A549 (cell line): ENCODE measurements around the gene DDX31. TPM values are rescaled to one million over a fixed set of nuclear protein-coding genes. Genes with fewer than 3 reads are reported as not detected.
"Not testable (repeated sequence)": the region's sequence is repeated elsewhere in the genome, so short reads cannot be mapped to it uniquely, and the experiment has no call there.

Experiments used
- ATAC-seq, 2 experiments: fragments of 200-7000 bp in 1 of 2; fragments of >200 bp in 1 of 2; cut with Nextera tagmentation in 1 of 2; cut with Tn5 transposase in 1 of 2; 3 replicates each; pipeline versions ENCODE4 v1.8.0 to v1.9.1; 2018 to 2020; ENCODE audit warnings: mild to moderate bottlenecking in 1 of 2, moderate library complexity in 1 of 2
- CTCF ChIA-PET: fragments of 300-600 bp; sonication (Branson Sonifier 250); formaldehyde crosslinking; extraction: SDS; loops from one replicate; lab custom pipeline; 2021; ENCODE audit warnings: antibody characterized with exemption, inconsistent platforms; lab: Yijun Ruan, JAX
- POLR2A ChIA-PET: fragments of 350-600 bp; formaldehyde crosslinking; extraction: SDS; loops from one replicate; lab custom pipeline; 2021; ENCODE audit warnings: antibody characterized with exemption, inconsistent platforms; lab: Yijun Ruan, JAX
- DNase-seq, 2 experiments: peaks; one replicate each; pipeline versions ENCODE4 v3.0.0 to v3.0.0-alpha.2; 2011 to 2016; ENCODE audit warnings: low read depth in 1 of 2, low spot score in 1 of 2
- FAIRE-seq: peaks from 2 replicates; lab custom pipeline; 2011; peaks lifted over from hg19 to GRCh38; lab: Jason Lieb, UNC
- H3K27ac ChIP-seq, 2 experiments: fragments of >200 bp; sonication (Bioruptor Twin); formaldehyde crosslinking; 3 replicates each; pipeline ENCODE4 v1.5.1; 2016 to 2017
- H3K4me1 ChIP-seq: fragments of >200 bp; sonication (Bioruptor Twin); formaldehyde crosslinking; 3 replicates; pipeline ENCODE4 v1.6.1; 2016
- H3K4me2 ChIP-seq: fragments of >200 bp; sonication (Bioruptor Twin); formaldehyde crosslinking; 3 replicates; pipeline ENCODE4 v1.6.1; 2016
- H3K4me3 ChIP-seq: fragments of >200 bp; sonication (Bioruptor Twin); formaldehyde crosslinking; 3 replicates; pipeline ENCODE4 v1.5.1; 2016
- H3K9me3 ChIP-seq: fragments of >200 bp; sonication (Bioruptor Twin); formaldehyde crosslinking; 3 replicates; pipeline ENCODE4 v1.6.1; 2016
- ATOH8 ChIP-seq: fragments of 250-450 bp; sonication (Bioruptor Pico); IDR thresholded peaks from 2 replicates; pipeline ENCODE4 v1.5.0; 2020; ENCODE audit warnings: low read depth, mild to moderate bottlenecking, moderate library complexity
- CHD4 ChIP-seq: fragments of 200-600 bp; sonication (generic); IDR thresholded peaks from 2 replicates; pipeline ENCODE4 v1.6.1; 2016; ENCODE audit warnings: antibody characterized with exemption, mild to moderate bottlenecking, borderline replicate concordance
- E2F6 ChIP-seq: IDR thresholded peaks from 2 replicates; pipeline ENCODE4 v1.6.1; 2012; ENCODE audit warnings: low read depth, borderline replicate concordance
- EHF ChIP-seq: fragments of 250-450 bp; sonication (Bioruptor Pico); IDR thresholded peaks from 2 replicates; pipeline ENCODE4 v1.5.0; 2020; ENCODE audit warnings: mild to moderate bottlenecking
- ELK1 ChIP-seq: fragments of 150-350 bp; IDR thresholded peaks from 2 replicates; pipeline ENCODE4 v1.6.1; 2014; ENCODE audit warnings: low read depth, mild to moderate bottlenecking, low read length
- ESRRA ChIP-seq: fragments of 150-350 bp; IDR thresholded peaks from 2 replicates; pipeline ENCODE4 v1.6.1; 2014; ENCODE audit warnings: mild to moderate bottlenecking, low read length, borderline replicate concordance
- GATA3 ChIP-seq: IDR thresholded peaks from 2 replicates; pipeline ENCODE4 v1.6.1; 2012; ENCODE audit warnings: borderline replicate concordance
- HDAC2 ChIP-seq: fragments of 200-600 bp; sonication (generic); IDR thresholded peaks from 2 replicates; pipeline ENCODE4 v1.6.1; 2016
- HOXB13 ChIP-seq: fragments of 250-450 bp; sonication (Bioruptor Pico); IDR thresholded peaks from 2 replicates; pipeline ENCODE4 v1.5.0; 2020; ENCODE audit warnings: low read depth, mild to moderate bottlenecking, moderate library complexity
- HOXB5 ChIP-seq: fragments of 250-450 bp; sonication (Bioruptor Pico); IDR thresholded peaks from 2 replicates; pipeline ENCODE4 v1.5.0; 2020; ENCODE audit warnings: mild to moderate bottlenecking, moderate library complexity
- JUN ChIP-seq, 2 experiments: fragments of >200 bp; sonication (Bioruptor Twin); formaldehyde crosslinking; IDR thresholded peaks; 2 replicates in 1 of 2; 3 replicates in 1 of 2; pipeline ENCODE4 v1.6.1; 2016 to 2017
- KDM5A ChIP-seq: fragments of 200-600 bp; sonication (generic); IDR thresholded peaks from 2 replicates; pipeline ENCODE4 v1.6.1; 2016; ENCODE audit warnings: antibody characterized with exemption, mild to moderate bottlenecking
- MAX ChIP-seq: IDR thresholded peaks from 2 replicates; pipeline ENCODE4 v1.6.1; 2012
- MAZ ChIP-seq: fragments of 150-350 bp; IDR thresholded peaks from 2 replicates; pipeline ENCODE4 v1.6.1; 2014; ENCODE audit warnings: antibody characterized with exemption, low read depth, low read length, borderline replicate concordance
- MYC ChIP-seq: IDR thresholded peaks from 2 replicates; pipeline ENCODE4 v1.6.1; 2012; ENCODE audit warnings: mild to moderate bottlenecking, inconsistent platforms, low read length, improper control_type of control experiment, borderline replicate concordance
- NPAS2 ChIP-seq: fragments of 250-450 bp; sonication (Bioruptor Pico); IDR thresholded peaks from 2 replicates; pipeline ENCODE4 v1.8.0; 2022; ENCODE audit warnings: mild to moderate bottlenecking, moderate library complexity, borderline replicate concordance
- NR3C1 ChIP-seq: fragments of >200 bp; sonication (Bioruptor Twin); formaldehyde crosslinking; IDR thresholded peaks from 3 replicates; pipeline ENCODE4 v1.6.1; 2017
- PBX3 ChIP-seq: IDR thresholded peaks from 2 replicates; pipeline ENCODE4 v1.6.1; 2012
- PHF8 ChIP-seq: fragments of 200-600 bp; sonication (generic); IDR thresholded peaks from 2 replicates; pipeline ENCODE4 v1.6.1; 2016; ENCODE audit warnings: low read depth, mild to moderate bottlenecking, antibody characterized with exemption, moderate library complexity, borderline replicate concordance
- POLR2A ChIP-seq: IDR thresholded peaks from 2 replicates; pipeline ENCODE4 v1.6.1; 2012; ENCODE audit warnings: mild to moderate bottlenecking, low read length
- POLR2AphosphoS2 ChIP-seq: conservative IDR thresholded peaks from 2 replicates; pipeline ENCODE4 v1.6.1; 2012; ENCODE audit warnings: low read length, improper control_type of control experiment, inconsistent platforms
- RCOR1 ChIP-seq: fragments of 150-350 bp; IDR thresholded peaks from 2 replicates; pipeline ENCODE4 v1.6.1; 2014; ENCODE audit warnings: antibody characterized with exemption, low read length, low read depth
- RNF2 ChIP-seq: fragments of 200-600 bp; sonication (generic); IDR thresholded peaks from 2 replicates; pipeline ENCODE4 v1.6.1; 2016; ENCODE audit warnings: low read depth, mild to moderate bottlenecking, antibody characterized with exemption, moderate library complexity, borderline replicate concordance
- SMC3 ChIP-seq: fragments of >200 bp; sonication (Bioruptor Twin); formaldehyde crosslinking; IDR thresholded peaks from 3 replicates; pipeline ENCODE4 v1.6.1; 2018; ENCODE audit warnings: inconsistent platforms
- TFCP2L1 ChIP-seq: fragments of 250-450 bp; sonication (Bioruptor Pico); IDR thresholded peaks from 2 replicates; pipeline ENCODE4 v1.5.0; 2021; ENCODE audit warnings: mild to moderate bottlenecking
- TP53 ChIP-seq: fragments of 250-450 bp; sonication (Bioruptor Pico); IDR thresholded peaks from 2 replicates; pipeline ENCODE4 v1.5.0; 2021; ENCODE audit warnings: mild to moderate bottlenecking, moderate library complexity
- USF2 ChIP-seq: fragments of 450-650 bp; IDR thresholded peaks from 2 replicates; pipeline ENCODE4 v1.6.1; 2014; ENCODE audit warnings: antibody characterized with exemption
- ZSCAN20 ChIP-seq: fragments of 250-450 bp; sonication (Bioruptor Pico); IDR thresholded peaks from 2 replicates; pipeline ENCODE4 v1.8.0; 2022; ENCODE audit warnings: mild to moderate bottlenecking, moderate library complexity
- WGBS: methylation state at CpG from one replicate; pipeline ENCODE4 v1.1.6; 2017; ENCODE audit errors: missing lambda C conversion rate; 5-methylcytosine and 5-hydroxymethylcytosine counted together
- polyA minus RNA-seq: library from RNA; depleted of rRNA, polyadenylated mRNA; stranded (reverse); fragments of >200 nt; gene quantifications from 2 replicates; pipeline ENCODE4 v1.2.3, GENCODE V29; 2011; rRNA and poly(A)+ RNA removed
- polyA plus RNA-seq, 4 experiments: library from polyadenylated mRNA; depleted of rRNA in 3 of 4; stranded (reverse); fragments of >200 nt; fragmentation: RNase III in 1 of 4; extraction: RNeasy Plus Mini Kit Qiagen cat#74134 plus additional on column Dnase treatment in 1 of 4; gene quantifications; 2 replicates in 3 of 4; 3 replicates in 1 of 4; pipeline ENCODE4 v1.2.3, GENCODE V29; 2011 to 2017

DDX31 gene
- polyA plus RNA-seq (2011; rRNA removed) (28.3 and 30.1 TPM in 2 replicates), polyA plus RNA-seq (2017; fragmentation: RNase III; extraction: RNeasy Plus Mini Kit Qiagen cat#74134 plus additional on column Dnase treatment) (19.3 to 21.4 TPM (median 20.0 TPM) in 3 replicates), polyA minus RNA-seq (27.3 and 28.1 TPM in 2 replicates)
- polyA plus RNA-seq (2012; cell fraction: cytosol; rRNA removed), result 15.3 and 17.2 TPM in 2 replicates
- 20.5 and 25.5 TPM in 2 replicates for polyA plus RNA-seq (2012; cell fraction: nucleus; rRNA removed)

GRCh38 chr9:132669698-132670456 lies at the start of gene DDX31:
Gene DDX31, minus strand, starts transcription at chr9:132669983. Its CDS starts 49 bp downstream, at chr9:132669934.
- TF ChIP-seq USF2 (peak; percentile 73), EHF (CRISPR knock-in tag) (0 out of 2 replicates have a peak, but pooled peaks have one; percentile 21), ELK1 (no peak), HOXB5 (peak; percentile 79), GATA3 (peak; percentile 62), NR3C1 (no peak), POLR2A (peak; percentile 95), KDM5A (no peak), MYC (peak; percentile 67), ESRRA (no peak), MAX (peak; percentile 100), PBX3 (peak; percentile 53; the same call in 1 of the 2 replicates), HDAC2 (no peak), E2F6 (peak; percentile 96), MAZ (no peak), CHD4 (no peak), ZSCAN20 (CRISPR knock-in tag) (peak; percentile 55; the same call in 1 of the 2 replicates), POLR2AphosphoS2 (no peak), RNF2 (no peak), RCOR1 (no peak), TFCP2L1 (CRISPR knock-in tag) (no peak; the same call in none of the 2 replicates), PHF8 (peak; percentile 58), JUN (IDR thresholded peaks at IDR 0.05) (peak; percentile 71 to 87; a peak in 4 of 5 replicates), ATOH8 (CRISPR knock-in tag) (0 out of 2 replicates have a peak, but pooled peaks have one; percentile 34), TP53 (peak; percentile 55; the same call in 1 of the 2 replicates), SMC3 (no peak), HOXB13 (peak; percentile 77; the same call in 1 of the 2 replicates), NPAS2 (CRISPR knock-in tag) (peak; percentile 64; the same call in 1 of the 2 replicates)
- 0% methylated on average over 8 of the region's 77 CpGs for WGBS
- peak within 1 kb of the TSS; percentile 92 for H3K4me2 ChIP-seq
- POLR2A ChIA-PET, result interaction anchor here (0.5 to 2.0 kb wide), 11 partner anchors 10 to 389 kb away, joined by 3 to 8 read pairs (median 4); partner anchors contain the start of gene SETX
- H3K27ac ChIP-seq, result peak within 1 kb of the TSS; percentile 97 to 100
- H3K4me1 ChIP-seq, result peaks cover 30% of the 10 kb centered on the region
- ATAC-seq (peak; percentile 88 to 94), FAIRE-seq (no peak), DNase-seq (peak; percentile 80 to 86)
- H3K9me3 ChIP-seq, result no peaks in the 10 kb centered on the region
- H3K4me3 ChIP-seq, result peak within 1 kb of the TSS; percentile 87
- CTCF ChIA-PET, result interaction anchor here (0.9 to 3.1 kb wide), 7 partner anchors 9 to 232 kb away, joined by 3 to 12 read pairs (median 4); no protein-coding TSS in a partner anchor

GRCh38 chr9:132718381-132718928 lies 48.7 kb upstream of the DDX31 start:
- H3K27ac ChIP-seq, POLR2A ChIA-PET, H3K9me3 ChIP-seq, H3K4me1 ChIP-seq, H3K4me3 ChIP-seq, H3K4me2 ChIP-seq, FAIRE-seq, ATAC-seq, DNase-seq: not testable (repeated sequence)
- CTCF ChIA-PET, result interaction anchor here (0.6 to 1.3 kb wide), 2 partner anchors 80 to 770 kb away, joined by 3 read pairs; no protein-coding TSS in a partner anchor
- 51% methylated on average over 8 of the region's 8 CpGs for WGBS
